IMR-90 (cell line): ENCODE measurements around the gene RTBDN. TPM values are rescaled to one million over a fixed set of nuclear protein-coding genes. Genes with fewer than 3 reads are reported as not detected.

Experiments
- ATAC-seq: fragments of 200-7000 bp; cut with Tn5 transposase; 2 replicates; pipeline ENCODE4 v1.9.1; 2020; ENCODE audit warnings: low read depth, mild to moderate bottlenecking, moderate library complexity
- BruUV-seq: library from RNA; stranded (reverse); fragments of 400-500 nt; replicated peaks from 2 replicates; lab custom pipeline; 2021; lab: Mats Ljungman, UMichigan
- CTCF ChIA-PET: fragments of 300-600 bp; formaldehyde crosslinking; extraction: SDS; loops from one replicate; lab custom pipeline; 2021; ENCODE audit warnings: antibody characterized with exemption; lab: Yijun Ruan, JAX
- POLR2A ChIA-PET: fragments of 300-600 bp; sonication (Branson Sonifier 250); formaldehyde crosslinking; loops from one replicate; lab custom pipeline; 2022; ENCODE audit warnings: antibody characterized with exemption; ENCODE audit not compliant: unreplicated experiment; lab: Charles Lee
- DNase-seq: peaks from one replicate; pipeline ENCODE4 v3.0.0; 2013
- H2AFZ ChIP-seq: replicated peaks from 2 replicates; pipeline ENCODE3; 2013; ENCODE audit warnings: low read length, mild to moderate bottlenecking; ENCODE audit not compliant: poor library complexity
- H2AK5ac ChIP-seq: 2 replicates; pipeline ENCODE4 v1.6.1; 2013; ENCODE audit warnings: low read depth, low read length, inconsistent platforms
- H2AK9ac ChIP-seq: replicated peaks from 2 replicates; pipeline ENCODE3; 2013; ENCODE audit warnings: mild to moderate bottlenecking, low read depth, low read length, moderate library complexity; ENCODE audit not compliant: poor library complexity
- H2BK120ac ChIP-seq: 2 replicates; pipeline ENCODE4 v1.6.1; 2013; ENCODE audit warnings: low read depth, low read length, inconsistent platforms
- H2BK15ac ChIP-seq: 3 replicates; pipeline ENCODE4 v1.6.1; 2013; ENCODE audit warnings: low read depth, low read length, inconsistent platforms
- H2BK20ac ChIP-seq: 2 replicates; pipeline ENCODE4 v1.6.1; 2013; ENCODE audit warnings: low read depth, mild to moderate bottlenecking, inconsistent platforms, low read length, moderate library complexity
- H2BK5ac ChIP-seq: 2 replicates; pipeline ENCODE4 v1.6.1; 2013; ENCODE audit warnings: mild to moderate bottlenecking, low read depth, low read length, inconsistent platforms; ENCODE audit not compliant: poor library complexity, severe bottlenecking
- H3K14ac ChIP-seq: replicated peaks from 2 replicates; pipeline ENCODE4 v1.6.1; 2013; ENCODE audit warnings: low read depth, low read length, inconsistent platforms
- H3K18ac ChIP-seq: 2 replicates; pipeline ENCODE4 v1.6.1; 2013; ENCODE audit warnings: low read depth, low read length, control low read depth
- H3K23ac ChIP-seq: 2 replicates; pipeline ENCODE4 v1.6.1; 2013; ENCODE audit warnings: low read depth, low read length, inconsistent platforms
- H3K27ac ChIP-seq: 2 replicates; pipeline ENCODE4 v1.5.1; 2013; ENCODE audit warnings: mild to moderate bottlenecking, control low read depth, low read length; ENCODE audit not compliant: insufficient read depth
- H3K27me3 ChIP-seq: 2 replicates; pipeline ENCODE4 v1.6.1; 2013; ENCODE audit warnings: low read length; ENCODE audit not compliant: control insufficient read depth, insufficient read depth
- H3K36me3 ChIP-seq: 2 replicates; pipeline ENCODE4 v1.6.1; 2013; ENCODE audit warnings: low read length, mixed read lengths; ENCODE audit not compliant: control insufficient read depth, insufficient read depth
- H3K4ac ChIP-seq: 2 replicates; pipeline ENCODE4 v1.6.1; 2013; ENCODE audit warnings: low read depth, low read length, inconsistent platforms
- H3K4me1 ChIP-seq: 2 replicates; pipeline ENCODE4 v1.6.1; 2013; ENCODE audit warnings: low read length, mixed read lengths; ENCODE audit not compliant: control insufficient read depth, insufficient read depth
- H3K4me2 ChIP-seq: 2 replicates; pipeline ENCODE4 v1.6.1; 2013; ENCODE audit warnings: low read depth, mild to moderate bottlenecking, control low read depth, low read length, moderate library complexity
- H3K4me3 ChIP-seq: 2 replicates; pipeline ENCODE4 v1.5.1; 2013; ENCODE audit warnings: low read depth, mild to moderate bottlenecking, control low read depth, low read length, moderate library complexity; ENCODE audit not compliant: insufficient read depth
- H3K56ac ChIP-seq: 2 replicates; pipeline ENCODE4 v1.6.1; 2013; ENCODE audit warnings: low read length, inconsistent platforms; ENCODE audit not compliant: insufficient read depth; ENCODE audit errors: extremely low read depth
- H3K79me1 ChIP-seq, 2 experiments: 2 replicates each; pipeline ENCODE4 v1.6.1; 2013; ENCODE audit warnings: low read length in 2 of 2, inconsistent platforms in 1 of 2, low read depth in 1 of 2
- H3K9ac ChIP-seq: 2 replicates; pipeline ENCODE4 v1.6.1; 2013; ENCODE audit warnings: low read depth, low read length, control low read depth
- H3K9me1 ChIP-seq: 2 replicates; pipeline ENCODE4 v1.6.1; 2013; ENCODE audit warnings: low read length, inconsistent platforms; ENCODE audit not compliant: insufficient read depth
- H3K9me3 ChIP-seq: 2 replicates; pipeline ENCODE4 v1.6.1; 2013; ENCODE audit warnings: low read length; ENCODE audit not compliant: control insufficient read depth, insufficient read depth
- H4K20me1 ChIP-seq: 2 replicates; pipeline ENCODE4 v1.6.1; 2013; ENCODE audit warnings: low read length, inconsistent platforms; ENCODE audit not compliant: insufficient read depth
- H4K5ac ChIP-seq: 2 replicates; pipeline ENCODE4 v1.6.1; 2013; ENCODE audit warnings: mild to moderate bottlenecking, low read depth, low read length, control low read depth
- H4K8ac ChIP-seq, 2 experiments: 2 replicates each; pipeline ENCODE4 v1.6.1; 2013; ENCODE audit warnings: low read depth in 2 of 2, low read length in 2 of 2, control low read depth in 1 of 2, inconsistent platforms in 1 of 2
- H4K91ac ChIP-seq: 2 replicates; pipeline ENCODE4 v1.6.1; 2013; ENCODE audit warnings: low read depth, low read length, inconsistent platforms; ENCODE audit not compliant: insufficient read depth
- BHLHE40 ChIP-seq: fragments of 150-350 bp; IDR thresholded peaks from 2 replicates; pipeline ENCODE4 v1.6.1; 2016; ENCODE audit warnings: mild to moderate bottlenecking, low read depth, low read length
- CEBPB ChIP-seq: IDR thresholded peaks from 2 replicates; pipeline ENCODE4 v1.6.1; 2012; ENCODE audit warnings: low read depth, low read length, improper control_type of control experiment
- CHD1 ChIP-seq: IDR thresholded peaks from 2 replicates; pipeline ENCODE4 v1.6.1; 2012; ENCODE audit warnings: low read depth, low read length, improper control_type of control experiment
- CTCF ChIP-seq: conservative IDR thresholded peaks from 2 replicates; pipeline ENCODE4 v1.5.1; 2012; ENCODE audit warnings: mild to moderate bottlenecking, low read depth, low read length, improper control_type of control experiment
- ELK1 ChIP-seq: fragments of 150-350 bp; IDR thresholded peaks from 2 replicates; pipeline ENCODE4 v1.6.1; 2016; ENCODE audit warnings: low read depth, mild to moderate bottlenecking, low read length, moderate library complexity, borderline replicate concordance
- FOS ChIP-seq: fragments of 150-350 bp; IDR thresholded peaks from 2 replicates; pipeline ENCODE4 v1.6.1; 2016; ENCODE audit warnings: low read depth, low read length
- MAFK ChIP-seq: IDR thresholded peaks from 2 replicates; pipeline ENCODE4 v1.6.1; 2012; ENCODE audit warnings: low read depth, low read length, improper control_type of control experiment
- MAZ ChIP-seq: IDR thresholded peaks from 2 replicates; pipeline ENCODE4 v1.6.1; 2012; ENCODE audit warnings: low read depth, mild to moderate bottlenecking, low read length, improper control_type of control experiment, moderate library complexity, borderline replicate concordance
- MXI1 ChIP-seq: IDR thresholded peaks from 2 replicates; pipeline ENCODE4 v1.6.1; 2012; ENCODE audit warnings: low read depth, mild to moderate bottlenecking, low read length, moderate library complexity, borderline replicate concordance
- NFE2L2 ChIP-seq: fragments of 150-350 bp; IDR thresholded peaks from 2 replicates; pipeline ENCODE4 v1.6.1; 2016; ENCODE audit warnings: low read depth, mild to moderate bottlenecking, low read length
- POLR2A ChIP-seq: IDR thresholded peaks from 2 replicates; pipeline ENCODE4 v1.6.1; 2012; ENCODE audit warnings: mild to moderate bottlenecking, low read depth, low read length
- RAD21 ChIP-seq: IDR thresholded peaks from 2 replicates; pipeline ENCODE4 v1.6.1; 2012; ENCODE audit warnings: low read length, improper control_type of control experiment
- RCOR1 ChIP-seq: IDR thresholded peaks from 2 replicates; pipeline ENCODE4 v1.6.1; 2012; ENCODE audit warnings: mild to moderate bottlenecking, low read length, improper control_type of control experiment; ENCODE audit not compliant: insufficient replicate concordance
- RFX5 ChIP-seq: IDR thresholded peaks from 2 replicates; pipeline ENCODE4 v1.8.0; 2012; ENCODE audit warnings: low read depth, mild to moderate bottlenecking, low read length, moderate library complexity
- SMC3 ChIP-seq: fragments of 150-350 bp; IDR thresholded peaks from 2 replicates; pipeline ENCODE4 v1.6.1; 2016; ENCODE audit warnings: low read depth, mild to moderate bottlenecking, antibody characterized with exemption, low read length, moderate library complexity
- USF2 ChIP-seq: fragments of 150-350 bp; IDR thresholded peaks from 2 replicates; pipeline ENCODE4 v1.6.1; 2017; ENCODE audit warnings: mild to moderate bottlenecking, antibody characterized with exemption, low read length, low read depth
- WGBS, 2 experiments: methylation state at CpG; one replicate each; pipeline versions ENCODE4 v1.1.5 to v1.1.7; 2013; ENCODE audit warnings: missing lambda C conversion rate in 2 of 2; ENCODE audit not compliant: insufficient read length in 1 of 2; ENCODE audit errors: extremely low coverage in 2 of 2; 5-methylcytosine and 5-hydroxymethylcytosine counted together
- dilution Hi-C: fragments of 300-500 bp; cut with HindIII; formaldehyde crosslinking; loops from one replicate; pipeline ENCODE4 v1.14.3; 2018; ENCODE audit warnings: low sequenced_read_pairs; ENCODE audit not compliant: unreplicated experiment
- in situ Hi-C: fragments of 300-500 bp; cut with MboI; formaldehyde crosslinking; loops from 3 replicates; pipeline ENCODE4 v1.14.3; 2019; ENCODE audit warnings: low sequenced_read_pairs, inconsistent platforms, mixed read lengths
- intact Hi-C: fragments of 100-400 bp; cut with micrococcal nuclease; formaldehyde crosslinking; loops from 2 replicates; pipeline ENCODE4 v1.10.0; 2022
- polyA plus RNA-seq, 3 experiments: library from polyadenylated mRNA; depleted of rRNA; stranded (reverse); fragments of >200 nt; gene quantifications; 2 replicates each; pipeline ENCODE4 v1.2.3, GENCODE V29; 2012; ENCODE audit warnings: low replicate concordance in 1 of 3
- total RNA-seq: library from RNA; depleted of rRNA; stranded (reverse); fragments of >200 nt; gene quantifications from 2 replicates; pipeline ENCODE4 v1.2.3, GENCODE V29; 2012

Gene RTBDN
- total and polyA plus RNA-seq, 2 of the 4 experiments (the other 2 are of a cell fraction) = 0.07 TPM; not detected in 1

- Histone ChIP-seq H3K23ac (no peak overlapping the region), H3K9me1 (0 out of 2 replicates have a peak, but pooled peaks cover 4% of the 10 kb centered on the region), H2AK9ac (no peak overlapping the region), H3K14ac (no peak overlapping the region), H2BK120ac (no peak overlapping the region), H3K79me1 (no peaks in the 10 kb centered on the region), H4K8ac (no peak overlapping the region), H3K9me3 (no peaks in the 10 kb centered on the region), H3K18ac (no peak overlapping the region), H3K27me3 (peaks cover 7% of the 10 kb centered on the region), H2BK20ac (no peak overlapping the region), H4K91ac (no peak overlapping the region), H3K56ac (no peak overlapping the region), H4K20me1 (no peaks in the 10 kb centered on the region), H2AFZ (no peak overlapping the region), H3K4me1 (no peaks in the 10 kb centered on the region), H3K9ac (no peak overlapping the region), H2AK5ac (no peak overlapping the region), H4K5ac (no peak overlapping the region), H3K4me2 (no peak overlapping the region), H3K4me3 (no peak overlapping the region), H2BK5ac (no peak overlapping the region), H3K36me3 (no peaks in the 10 kb centered on the region), H3K4ac (no peak overlapping the region), H3K27ac (no peak overlapping the region), H2BK15ac (no peak overlapping the region)
- POLR2A ChIA-PET = no interaction called here
- no peak for ATAC-seq
- WGBS, 2 experiments = 83% methylated on average over 11 of the region's 19 CpGs; no CpG with 5 or more reads in 1 of the 2 experiments
- intact Hi-C loops (no loop called here), in situ Hi-C loops (no loop called here), dilution Hi-C loops (no loop called here)
- TF ChIP-seq SMC3 = no peak
- TF ChIP-seq ELK1 = no peak
- no peak for TF ChIP-seq CHD1
- no peak for TF ChIP-seq MAFK
- no peak for TF ChIP-seq USF2
- TF ChIP-seq POLR2A = no peak
- TF ChIP-seq CTCF = no peak
- no peak for TF ChIP-seq FOS
- TF ChIP-seq MXI1 = no peak
- no peak for TF ChIP-seq CEBPB
- TF ChIP-seq NFE2L2 = no peak
- TF ChIP-seq BHLHE40 = no peak
- TF ChIP-seq RFX5 = no peak
- no peak for TF ChIP-seq RCOR1
- no peak for TF ChIP-seq MAZ
- TF ChIP-seq RAD21 = no peak
- no TSS peak for BruUV-seq
- CTCF ChIA-PET = no interaction called here
- no peak for DNase-seq
These were observed 31.5 kb upstream of the RTBDN start for GRCh38 chr19:12865746-12866415.
